Measurements from ENCODE around the gene VSIR.
A peak's percentile ranks its signal among the peaks of the same experiment; 100 is the strongest.

Gene VSIR

GRCh38 chr10:71747039-71747531 lies 26.2 kb downstream of the VSIR start:
- no peak for DNase-seq (ENCODE audit: low spot score)

GRCh38 chr10:71746344-71747037 lies 26.8 kb downstream of the VSIR start:
- no peak for DNase-seq (ENCODE audit: low spot score)

GRCh38 chr10:71745664-71746250 lies 27.6 kb downstream of the VSIR start:
- DNase-seq (ENCODE audit: low spot score) = no peak

GRCh38 chr10:71744897-71745663 lies 28.2 kb downstream of the VSIR start:
- no peak for DNase-seq (ENCODE audit: low spot score)

GRCh38 chr10:71743866-71744265 lies 29.5 kb downstream of the VSIR start:
- no peak for DNase-seq (ENCODE audit: low spot score)

- no peak for DNase-seq (ENCODE audit: low spot score)
Observed at GRCh38 chr10:71743089-71743838, 30.1 kb downstream of the VSIR start.

- peak; percentile 34 for DNase-seq (ENCODE audit: low spot score)
Observed at GRCh38 chr10:71742301-71743088, 30.8 kb downstream of the VSIR start.

GRCh38 chr10:71741671-71742070 lies 31.6 kb downstream of the VSIR start:
- DNase-seq (ENCODE audit: low spot score) = no peak

GRCh38 chr10:71741029-71741428 lies 32.3 kb downstream of the VSIR start:
- DNase-seq (ENCODE audit: low spot score) = no peak

GRCh38 chr10:71740069-71740653 lies 33.2 kb downstream of the VSIR start:
- DNase-seq (ENCODE audit: low spot score) = no peak

GRCh38 chr10:71739358-71739900 lies 33.9 kb downstream of the VSIR start:
- DNase-seq (ENCODE audit: low spot score) = no peak

GRCh38 chr10:71737834-71738197 lies 35.5 kb downstream of the VSIR start:
- no peak for DNase-seq (ENCODE audit: low spot score)

- DNase-seq (ENCODE audit: low spot score) = no peak
Observed at GRCh38 chr10:71737001-71737833, 36.1 kb downstream of the VSIR start.

- DNase-seq (ENCODE audit: low spot score) = no peak
Observed at GRCh38 chr10:71736570-71736952, 36.8 kb downstream of the VSIR start.

GRCh38 chr10:71735709-71736569 lies 37.4 kb downstream of the VSIR start:
- DNase-seq (ENCODE audit: low spot score) = peak; percentile 56

- DNase-seq (ENCODE audit: low spot score) = no peak
Observed at GRCh38 chr10:71734797-71735196, 38.5 kb downstream of the VSIR start.

GRCh38 chr10:71731791-71732190 lies 41.5 kb downstream of the VSIR start:
- DNase-seq (ENCODE audit: low spot score) = no peak

- DNase-seq (ENCODE audit: low spot score) = no peak
Observed at GRCh38 chr10:71729161-71729636, 44.1 kb downstream of the VSIR start.

Data from CD4-positive, alpha-beta T cell treated with Interleukin-2 at 100 ng/mL for 4 hours (primary cell).